GM21717 (cell line): ENCODE measurements around the gene ZNF654.
"Not testable (repeated sequence)": the region's sequence is repeated elsewhere in the genome, so short reads cannot be mapped to it uniquely, and the experiment has no call there.

Experiments used
- ATAC-seq: cut with Tn5 transposase; IDR thresholded peaks from one replicate; pipeline ENCODE4 v1.9.1; 2021; ENCODE audit warnings: mild to moderate bottlenecking, moderate library complexity; ENCODE audit not compliant: unreplicated experiment

ZNF654 gene

GRCh38 chr3:88059380-88060170 lies 520 bp downstream of the ZNF654 start:
- peak; percentile 14 for ATAC-seq

- no peak for ATAC-seq
These were observed 2.7 kb downstream of the ZNF654 start for GRCh38 chr3:88061746-88062145.

GRCh38 chr3:88075072-88075471 lies 16.0 kb downstream of the ZNF654 start:
- no peak for ATAC-seq

- ATAC-seq, result no peak
These were observed 16.4 kb downstream of the ZNF654 start for GRCh38 chr3:88075497-88075896.

- no peak for ATAC-seq
These were observed 17.7 kb downstream of the ZNF654 start for GRCh38 chr3:88076712-88077111.

GRCh38 chr3:88078932-88079331 lies 19.9 kb downstream of the ZNF654 start:
- ATAC-seq, result no peak

- no peak for ATAC-seq
These were observed 23.8 kb downstream of the ZNF654 start for GRCh38 chr3:88082854-88083253.

GRCh38 chr3:88084097-88084501 lies 25.0 kb downstream of the ZNF654 start:
- ATAC-seq, result no peak

- no peak for ATAC-seq
These were observed 31.6 kb downstream of the ZNF654 start for GRCh38 chr3:88090681-88091080.

- ATAC-seq, result no peak
These were observed 33.2 kb downstream of the ZNF654 start for GRCh38 chr3:88092270-88092669.

- ATAC-seq, result no peak
These were observed 34.2 kb downstream of the ZNF654 start for GRCh38 chr3:88093266-88093665.

- ATAC-seq, result peak; percentile 92
These were observed 42.1 kb downstream of the ZNF654 start for GRCh38 chr3:88101142-88101541.

- ATAC-seq, result no peak
These were observed 46.3 kb downstream of the ZNF654 start for GRCh38 chr3:88105325-88105724.

- ATAC-seq, result no peak
These were observed 53.2 kb downstream of the ZNF654 start for GRCh38 chr3:88112289-88112688.

GRCh38 chr3:88113311-88114162 lies 54.5 kb downstream of the ZNF654 start:
- peak; percentile 82 for ATAC-seq

GRCh38 chr3:88114878-88115549 lies 56.0 kb downstream of the ZNF654 start:
- no peak for ATAC-seq

- no peak for ATAC-seq
These were observed 58.6 kb downstream of the ZNF654 start for GRCh38 chr3:88117683-88118082.

- not testable (repeated sequence) for ATAC-seq
These were observed 59.5 kb downstream of the ZNF654 start for GRCh38 chr3:88118603-88119002.

GRCh38 chr3:88123526-88123925 lies 64.5 kb downstream of the ZNF654 start:
- ATAC-seq, result no peak

- ATAC-seq, result no peak
These were observed 72.6 kb downstream of the ZNF654 start for GRCh38 chr3:88131695-88132094.

GRCh38 chr3:88132894-88133293 lies 73.8 kb downstream of the ZNF654 start:
- ATAC-seq, result no peak
